ENCODE data around the gene DCC. TPM values are rescaled to one million over a fixed set of nuclear protein-coding genes. Genes with fewer than 3 reads are reported as not detected.

Gene DCC
- total RNA-seq (under 1 TPM in 1 of 9 donors, not detected in 8; 0.02 TPM), polyA plus RNA-seq (not detected)
- long read RNA-seq, donor 1 = 0 reads
- long read RNA-seq, donor 2 = 0 reads
- long read RNA-seq, donor 3 = 0 reads

DNA sequence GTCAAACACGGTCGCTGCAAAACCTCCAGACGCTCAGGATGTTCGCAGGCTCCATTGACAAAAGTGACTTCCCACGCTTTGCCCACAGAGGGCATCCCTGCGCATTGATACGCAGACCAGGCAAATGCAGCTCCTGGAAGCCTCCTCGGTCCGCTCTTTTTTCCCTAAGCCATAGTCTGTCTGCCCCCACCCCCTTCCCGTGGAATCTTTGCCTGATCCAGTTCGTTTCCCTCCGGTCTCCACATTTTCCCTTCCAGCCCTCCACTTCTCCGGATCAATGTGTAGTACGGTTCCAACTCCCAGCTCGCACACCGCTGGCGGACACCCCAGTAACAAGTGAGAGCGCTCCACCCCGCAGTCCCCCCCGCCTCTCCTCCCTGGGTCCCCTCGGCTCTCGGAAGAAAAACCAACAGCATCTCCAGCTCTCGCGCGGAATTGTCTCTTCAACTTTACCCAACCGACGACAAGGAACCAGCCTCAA is at the start of gene DCC:
Gene DCC, plus strand, starts transcription at position 307 of the 481 bp plus-strand sequence. CDS start 591 bp downstream, outside the sequence.
- intact Hi-C loops (cut with DNase I) = loop anchor here in 2 of 10 donors (10.0 kb wide), 1 partner anchor 335 kb away; no protein-coding TSS in a partner anchor
- 1 to 2% (median 2%) methylated on average over 27 of the region's 27 CpGs for WGBS, 4 donors
- no peaks in the 10 kb centered on the region for H3K36me3 ChIP-seq
- no peak within 1 kb of the TSS for H3K27ac ChIP-seq
- peak within 1 kb of the TSS in 6 of 12 donors; percentile 7 to 17 (median 12) for H3K4me3 ChIP-seq
- peak in 3 of 4 donors; percentile 52 to 60 (median 56) for ATAC-seq
- DNase-seq = peak in 1 of 5 donors; percentile 9
- H3K4me1 ChIP-seq = peaks cover 0 to 8% (median 0%) of the 10 kb centered on the region in 12 donors
- TF ChIP-seq, protein P1, sequence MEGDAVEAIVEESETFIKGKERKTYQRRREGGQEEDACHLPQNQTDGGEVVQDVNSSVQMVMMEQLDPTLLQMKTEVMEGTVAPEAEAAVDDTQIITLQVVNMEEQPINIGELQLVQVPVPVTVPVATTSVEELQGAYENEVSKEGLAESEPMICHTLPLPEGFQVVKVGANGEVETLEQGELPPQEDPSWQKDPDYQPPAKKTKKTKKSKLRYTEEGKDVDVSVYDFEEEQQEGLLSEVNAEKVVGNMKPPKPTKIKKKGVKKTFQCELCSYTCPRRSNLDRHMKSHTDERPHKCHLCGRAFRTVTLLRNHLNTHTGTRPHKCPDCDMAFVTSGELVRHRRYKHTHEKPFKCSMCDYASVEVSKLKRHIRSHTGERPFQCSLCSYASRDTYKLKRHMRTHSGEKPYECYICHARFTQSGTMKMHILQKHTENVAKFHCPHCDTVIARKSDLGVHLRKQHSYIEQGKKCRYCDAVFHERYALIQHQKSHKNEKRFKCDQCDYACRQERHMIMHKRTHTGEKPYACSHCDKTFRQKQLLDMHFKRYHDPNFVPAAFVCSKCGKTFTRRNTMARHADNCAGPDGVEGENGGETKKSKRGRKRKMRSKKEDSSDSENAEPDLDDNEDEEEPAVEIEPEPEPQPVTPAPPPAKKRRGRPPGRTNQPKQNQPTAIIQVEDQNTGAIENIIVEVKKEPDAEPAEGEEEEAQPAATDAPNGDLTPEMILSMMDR (IDR thresholded peaks at IDR 0.05) = peak in 7 of 12 donors; percentile 20 to 41 (median 25)
- no peak for TF ChIP-seq POLR2A (IDR thresholded peaks at IDR 0.05)
- H3K27me3 ChIP-seq = peaks cover 16 to 71% (median 34%) of the 10 kb centered on the region in 9 donors
- no peaks in the 10 kb centered on the region for H3K9me3 ChIP-seq

DNA sequence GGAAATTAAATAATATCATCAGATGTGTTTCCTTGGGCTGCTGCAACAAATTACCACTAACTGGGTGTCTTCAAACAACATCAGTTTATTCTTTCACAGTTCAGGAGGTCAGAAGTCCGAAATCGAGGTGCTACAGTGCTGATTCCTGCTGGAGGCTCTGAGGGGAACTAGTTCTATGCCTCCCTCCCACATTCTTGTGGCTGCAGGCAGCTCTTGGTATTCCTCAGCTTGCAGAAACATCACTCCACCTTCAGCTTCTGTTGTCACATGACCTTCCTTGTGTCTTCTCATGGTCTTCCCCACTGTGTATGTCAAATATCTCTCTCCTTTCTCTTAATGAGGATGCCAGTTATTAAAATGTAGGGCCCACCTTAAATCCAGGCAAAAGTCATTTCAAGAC is 29.3 kb upstream of the DCC start:
- Histone ChIP-seq H3K4me3 (no peak overlapping the region), H3K9me3 (peaks cover 0 to 15% (median 0%) of the 10 kb centered on the region in 12 donors), H3K27me3 (no peaks in the 10 kb centered on the region), H3K27ac (no peak overlapping the region), H3K4me1 (no peaks in the 10 kb centered on the region), H3K36me3 (no peaks in the 10 kb centered on the region)
- TF ChIP-seq, protein P1 (IDR thresholded peaks at IDR 0.05) = no peak
- TF ChIP-seq POLR2A (IDR thresholded peaks at IDR 0.05) = no peak
- WGBS, 4 donors = 42 to 69% (median 48%) methylated on average over 2 of the region's 2 CpGs
- intact Hi-C loops (cut with DNase I) = no loop called here
- no peak for ATAC-seq
- no peak for DNase-seq

- H3K9me3 ChIP-seq = peaks cover 0 to 20% (median 0%) of the 10 kb centered on the region in 12 donors
- 77 to 88% (median 80%) methylated on average over 2 of the region's 2 CpGs for WGBS, 4 donors
- TF ChIP-seq, protein P1 (IDR thresholded peaks at IDR 0.05) = no peak
- no peak for TF ChIP-seq POLR2A (IDR thresholded peaks at IDR 0.05)
- H3K36me3 ChIP-seq = no peaks in the 10 kb centered on the region
- no peaks in the 10 kb centered on the region for H3K27me3 ChIP-seq
- H3K4me1 ChIP-seq = no peaks in the 10 kb centered on the region
- no peak overlapping the region for H3K27ac ChIP-seq
- DNase-seq (no peak), ATAC-seq (no peak)
- intact Hi-C loops (cut with DNase I) = no loop called here
- no peak overlapping the region for H3K4me3 ChIP-seq
Observed at GRCh38 chr18:52311331-52311730, 28.7 kb upstream of the DCC start.

GRCh38 chr18:52312346-52312745 is 27.7 kb upstream of the DCC start:
- TF ChIP-seq, protein P1 (IDR thresholded peaks at IDR 0.05) = no peak
- TF ChIP-seq POLR2A (IDR thresholded peaks at IDR 0.05) = no peak
- DNase-seq (no peak), ATAC-seq (no peak)
- Histone ChIP-seq H3K27ac (no peak overlapping the region), H3K4me1 (no peaks in the 10 kb centered on the region), H3K36me3 (no peaks in the 10 kb centered on the region), H3K9me3 (peaks cover 0 to 17% (median 0%) of the 10 kb centered on the region in 12 donors), H3K27me3 (no peaks in the 10 kb centered on the region), H3K4me3 (no peak overlapping the region)
- intact Hi-C loops (cut with DNase I) = no loop called here
